SH-SY5Y (cell line): ENCODE results near the gene TMEM178B.

ENCODE experiments used
- GATA2 ChIP-seq: IDR thresholded peaks from 2 replicates; pipeline ENCODE4 v1.6.1; 2011; ENCODE audit warnings: mild to moderate bottlenecking, low read depth, low read length
- GATA3 ChIP-seq: IDR thresholded peaks from 2 replicates; pipeline ENCODE4 v1.6.1; 2011; ENCODE audit warnings: low read depth, mild to moderate bottlenecking, low read length, moderate library complexity

- TF ChIP-seq GATA2 = no peak
- no peak for TF ChIP-seq GATA3
These were observed 657 bp upstream of the TMEM178B start for GRCh38 chr7:141073173-141073640.
